Measurements from ENCODE around the gene TCEA3. TPM values are rescaled to one million over a fixed set of nuclear protein-coding genes. Genes with fewer than 3 reads are reported as not detected.

Gene TCEA3
- polyA plus RNA-seq, 1 experiment: 21.0 TPM

DNA sequence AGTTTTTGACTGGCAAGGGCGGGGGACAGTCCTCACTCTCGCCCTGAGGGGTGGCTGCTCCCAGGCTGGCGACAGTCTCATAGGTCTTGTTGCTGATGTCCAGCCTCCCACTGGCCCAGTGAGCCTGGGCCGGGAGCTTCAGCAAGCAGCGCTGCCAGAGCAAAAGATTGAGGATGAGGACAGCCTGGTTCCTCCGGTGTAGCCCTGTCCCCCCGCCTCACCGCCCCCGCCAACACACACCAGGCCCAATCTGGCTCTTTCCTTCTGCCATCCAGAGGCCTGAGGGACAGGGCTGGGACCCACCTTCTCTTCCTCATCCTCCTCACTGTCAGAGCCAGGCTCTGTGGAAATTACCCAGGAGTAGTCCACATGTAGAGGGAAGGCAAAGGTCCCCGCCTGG is 8.6 kb upstream of the TCEA3 start:
- TF ChIP-seq, protein P1, sequence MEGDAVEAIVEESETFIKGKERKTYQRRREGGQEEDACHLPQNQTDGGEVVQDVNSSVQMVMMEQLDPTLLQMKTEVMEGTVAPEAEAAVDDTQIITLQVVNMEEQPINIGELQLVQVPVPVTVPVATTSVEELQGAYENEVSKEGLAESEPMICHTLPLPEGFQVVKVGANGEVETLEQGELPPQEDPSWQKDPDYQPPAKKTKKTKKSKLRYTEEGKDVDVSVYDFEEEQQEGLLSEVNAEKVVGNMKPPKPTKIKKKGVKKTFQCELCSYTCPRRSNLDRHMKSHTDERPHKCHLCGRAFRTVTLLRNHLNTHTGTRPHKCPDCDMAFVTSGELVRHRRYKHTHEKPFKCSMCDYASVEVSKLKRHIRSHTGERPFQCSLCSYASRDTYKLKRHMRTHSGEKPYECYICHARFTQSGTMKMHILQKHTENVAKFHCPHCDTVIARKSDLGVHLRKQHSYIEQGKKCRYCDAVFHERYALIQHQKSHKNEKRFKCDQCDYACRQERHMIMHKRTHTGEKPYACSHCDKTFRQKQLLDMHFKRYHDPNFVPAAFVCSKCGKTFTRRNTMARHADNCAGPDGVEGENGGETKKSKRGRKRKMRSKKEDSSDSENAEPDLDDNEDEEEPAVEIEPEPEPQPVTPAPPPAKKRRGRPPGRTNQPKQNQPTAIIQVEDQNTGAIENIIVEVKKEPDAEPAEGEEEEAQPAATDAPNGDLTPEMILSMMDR (IDR thresholded peaks at IDR 0.05; ENCODE audit: insufficient read depth, low read depth, low read length): no peak
- POLR2A ChIA-PET: no interaction called here
- DNase-seq (ENCODE audit: low read depth): no peak
- Histone ChIP-seq H3K27me3 (ENCODE audit: control insufficient read depth, insufficient read depth, low read length) (no peaks in the 10 kb centered on the region), H3K4me3 (ENCODE audit: low read depth, low read length) (no peak overlapping the region), H3K36me3 (ENCODE audit: control insufficient read depth, insufficient read depth, low read length) (peaks cover 28% of the 10 kb centered on the region)
- CTCF ChIA-PET: interaction anchor here (0.8 to 1.1 kb wide), 3 partner anchors 11 to 29 kb away, joined by 3 to 5 read pairs (median 3); no protein-coding TSS in a partner anchor

DNA sequence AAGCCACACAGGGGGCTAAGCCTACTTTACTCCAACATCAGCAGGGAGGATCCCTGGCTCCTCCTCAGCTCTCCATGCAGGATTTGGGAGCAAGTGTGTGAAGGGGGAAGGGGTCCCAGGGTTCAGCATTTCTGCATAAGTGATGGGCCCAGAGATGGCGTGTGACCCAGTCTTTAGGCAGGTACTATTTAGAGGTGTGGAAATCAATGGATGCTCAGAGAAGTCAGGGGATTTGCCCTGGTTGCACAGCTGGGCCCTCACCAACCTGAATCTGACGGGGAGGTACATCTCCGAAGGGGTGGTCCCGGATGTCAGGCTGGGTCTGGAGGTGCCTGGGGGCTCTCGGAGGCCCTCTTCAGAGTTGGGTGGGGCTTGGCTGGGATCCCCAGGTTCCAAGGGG is 6.9 kb upstream of the TCEA3 start:
- H3K4me3 ChIP-seq (ENCODE audit: low read depth, low read length): no peak overlapping the region
- ChIA-PET CTCF (no interaction called here), POLR2A (no interaction called here)
- no peaks in the 10 kb centered on the region for H3K27me3 ChIP-seq (ENCODE audit: control insufficient read depth, insufficient read depth, low read length)
- no peak for DNase-seq (ENCODE audit: low read depth)
- peaks cover 23% of the 10 kb centered on the region for H3K36me3 ChIP-seq (ENCODE audit: control insufficient read depth, insufficient read depth, low read length)
- TF ChIP-seq, protein P1 (IDR thresholded peaks at IDR 0.05; ENCODE audit: insufficient read depth, low read depth, low read length): no peak

DNA sequence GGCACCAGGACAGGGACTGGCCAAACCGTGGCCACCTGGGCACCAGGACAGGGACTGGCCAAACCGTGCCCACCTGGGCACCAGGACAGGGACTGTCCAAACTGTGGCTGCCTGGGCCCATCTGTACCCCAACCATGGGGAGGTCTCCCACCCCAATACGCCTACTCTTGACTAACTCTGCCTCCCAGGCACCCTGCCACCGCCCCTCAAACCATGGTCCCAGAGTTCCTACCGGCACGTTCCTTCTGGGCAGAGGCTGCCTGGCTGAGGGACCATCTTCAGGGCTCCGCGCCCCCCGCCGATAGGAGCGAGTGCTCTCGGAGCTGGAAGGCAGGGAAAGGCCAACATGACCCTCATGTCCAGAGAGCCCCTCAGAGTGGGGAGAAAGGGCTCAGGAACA is 6.3 kb upstream of the TCEA3 start:
- CTCF ChIA-PET: no interaction called here
- POLR2A ChIA-PET: no interaction called here
- H3K27me3 ChIP-seq (ENCODE audit: control insufficient read depth, insufficient read depth, low read length): no peaks in the 10 kb centered on the region
- H3K4me3 ChIP-seq (ENCODE audit: low read depth, low read length): no peak overlapping the region
- TF ChIP-seq, protein P1 (IDR thresholded peaks at IDR 0.05; ENCODE audit: insufficient read depth, low read depth, low read length): no peak
- peaks cover 22% of the 10 kb centered on the region for H3K36me3 ChIP-seq (ENCODE audit: control insufficient read depth, insufficient read depth, low read length)
- DNase-seq (ENCODE audit: low read depth): no peak

DNA sequence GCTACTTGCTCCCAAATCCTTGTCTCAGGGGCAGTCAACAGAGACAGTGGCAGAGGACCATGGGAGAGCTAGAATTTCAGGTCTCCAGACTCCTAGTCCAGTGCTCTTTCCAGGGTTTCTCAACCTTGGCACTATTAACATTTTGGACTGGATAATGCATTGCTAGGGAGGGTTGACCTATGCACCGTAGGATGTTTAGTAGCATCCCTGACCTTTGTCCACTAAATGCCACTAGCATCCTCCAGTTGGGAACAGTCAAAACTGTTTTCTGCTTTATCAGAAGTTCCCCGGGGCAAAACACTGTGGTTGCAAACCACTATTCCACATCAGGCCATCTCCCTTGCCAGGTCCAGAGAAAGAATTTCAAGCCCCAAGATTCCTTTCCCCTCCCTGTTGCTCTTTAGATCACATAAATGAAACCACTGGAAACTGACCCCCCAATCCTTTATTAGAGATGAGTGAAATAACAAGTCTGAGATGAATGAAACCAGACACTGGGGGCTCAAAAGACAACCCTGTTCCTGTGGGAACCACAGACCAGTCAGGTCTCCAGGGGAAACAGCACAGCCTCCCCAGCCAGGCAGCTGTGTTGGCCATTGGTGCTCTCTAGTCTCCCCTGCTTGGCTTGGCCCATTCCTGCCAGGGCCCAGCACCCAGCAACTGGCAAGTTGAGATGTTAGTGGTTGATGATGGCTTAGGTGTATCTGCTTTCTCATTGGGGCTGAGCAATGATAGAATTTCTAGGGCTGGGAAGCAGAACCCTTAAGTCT is 3.8 kb upstream of the TCEA3 start:
- DNase-seq (ENCODE audit: low read depth): no peak
- Histone ChIP-seq H3K36me3 (ENCODE audit: control insufficient read depth, insufficient read depth, low read length) (peaks cover 14% of the 10 kb centered on the region), H3K4me3 (ENCODE audit: low read depth, low read length) (no peak overlapping the region), H3K27me3 (ENCODE audit: control insufficient read depth, insufficient read depth, low read length) (no peaks in the 10 kb centered on the region)
- ChIA-PET POLR2A (no interaction called here), CTCF (no interaction called here)
- TF ChIP-seq, protein P1 (IDR thresholded peaks at IDR 0.05; ENCODE audit: insufficient read depth, low read depth, low read length): no peak

DNA sequence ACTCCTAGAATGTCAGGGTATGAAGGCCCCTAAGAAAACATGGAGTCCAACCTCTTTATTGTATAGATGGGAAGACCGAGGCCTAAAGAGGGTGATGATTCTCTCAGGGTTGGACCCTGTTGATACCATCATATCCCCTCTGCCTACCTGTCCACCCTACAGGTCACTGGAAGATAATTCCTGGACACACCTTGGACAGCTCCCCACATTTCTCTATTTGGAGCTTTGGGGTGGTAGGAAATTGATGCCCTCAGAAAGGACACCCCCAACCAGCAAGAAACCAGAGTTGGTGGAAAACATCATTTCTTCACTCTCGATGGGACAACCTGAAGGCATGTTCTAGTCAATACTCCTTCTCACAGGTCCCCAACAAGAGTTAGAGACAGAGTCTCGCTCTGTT is 3.0 kb upstream of the TCEA3 start:
- DNase-seq (ENCODE audit: low read depth): no peak
- H3K4me3 ChIP-seq (ENCODE audit: low read depth, low read length): no peak overlapping the region
- H3K36me3 ChIP-seq (ENCODE audit: control insufficient read depth, insufficient read depth, low read length): peaks cover 10% of the 10 kb centered on the region
- H3K27me3 ChIP-seq (ENCODE audit: control insufficient read depth, insufficient read depth, low read length): no peaks in the 10 kb centered on the region
- ChIA-PET CTCF (no interaction called here), POLR2A (no interaction called here)
- TF ChIP-seq, protein P1 (IDR thresholded peaks at IDR 0.05; ENCODE audit: insufficient read depth, low read depth, low read length): no peak

All from BJ (cell line).